DND-41 (cell line): ENCODE results near the gene GATA5.
A peak's percentile ranks its signal among the peaks of the same experiment; 100 is the strongest.

ENCODE experiments used
- ATAC-seq: fragments of 200-7000 bp; cut with Tn5 transposase; 3 replicates; pipeline ENCODE4 v1.9.1; 2021; ENCODE audit warnings: low read depth; ENCODE audit not compliant: insufficient read depth
- DNase-seq: peaks from one replicate; pipeline ENCODE4 v3.0.0-alpha.2; 2020
- H2AFZ ChIP-seq: 2 replicates; pipeline ENCODE4 v1.6.0; 2012; ENCODE audit warnings: low read depth, low read length
- H3K27ac ChIP-seq: 2 replicates; pipeline ENCODE4 v1.5.1; 2012; ENCODE audit warnings: low read length, inconsistent platforms
- H3K27me3 ChIP-seq: fragments of 200-600 bp; sonication (generic); 2 replicates; pipeline ENCODE4 v1.6.0; 2012; ENCODE audit warnings: low read length, mild to moderate bottlenecking, inconsistent platforms; ENCODE audit not compliant: insufficient read depth, poor library complexity
- H3K36me3 ChIP-seq: 2 replicates; pipeline ENCODE4 v1.5.1; 2012; ENCODE audit warnings: low read length, inconsistent platforms; ENCODE audit not compliant: insufficient read depth
- H3K4me1 ChIP-seq: 2 replicates; pipeline ENCODE4 v1.5.1; 2012; ENCODE audit warnings: mild to moderate bottlenecking, low read length; ENCODE audit not compliant: insufficient read depth
- H3K4me2 ChIP-seq: 2 replicates; pipeline ENCODE4 v1.6.0; 2012; ENCODE audit warnings: mild to moderate bottlenecking, moderate library complexity, low read length, inconsistent platforms; ENCODE audit not compliant: insufficient read depth
- H3K4me3 ChIP-seq, 2 experiments: fragments of 200-600 bp in 1 of 2; shearing (Covaris generic) in 1 of 2; 2 replicates each; pipeline ENCODE4 v1.5.1; 2012 to 2016; ENCODE audit warnings: inconsistent platforms in 2 of 2, low read length in 2 of 2, mild to moderate bottlenecking in 2 of 2, low read depth in 1 of 2, moderate library complexity in 1 of 2
- H3K79me2 ChIP-seq: 2 replicates; pipeline ENCODE4 v1.6.0; 2012; ENCODE audit warnings: low read length, inconsistent platforms; ENCODE audit not compliant: insufficient read depth
- H3K9ac ChIP-seq: 2 replicates; pipeline ENCODE4 v1.6.0; 2012; ENCODE audit warnings: low read depth, mild to moderate bottlenecking, inconsistent platforms, low read length, moderate library complexity
- H3K9me3 ChIP-seq: 2 replicates; pipeline ENCODE4 v1.5.1; 2012; ENCODE audit warnings: low read length, moderate library complexity, mild to moderate bottlenecking, inconsistent platforms; ENCODE audit not compliant: insufficient read depth, severe bottlenecking
- H4K20me1 ChIP-seq: 2 replicates; pipeline ENCODE4 v1.6.0; 2012; ENCODE audit warnings: low read length; ENCODE audit not compliant: insufficient read depth
- CTCF ChIP-seq: IDR thresholded peaks from 2 replicates; pipeline ENCODE4 v1.5.1; 2012; ENCODE audit warnings: borderline replicate concordance, low read length, moderate library complexity, mild to moderate bottlenecking; ENCODE audit not compliant: poor library complexity, severe bottlenecking; ENCODE audit errors: extremely low read depth
- EZH2 ChIP-seq: IDR thresholded peaks from 3 replicates; pipeline ENCODE4 v1.6.1; 2012; ENCODE audit warnings: borderline replicate concordance, low read depth, mild to moderate bottlenecking, moderate library complexity, low read length, inconsistent platforms; ENCODE audit not compliant: severe bottlenecking

The GATA5 gene

GRCh38 chr20:62415354-62416111 lies 60.3 kb downstream of the GATA5 start:
- H3K27me3 ChIP-seq = no peaks in the 10 kb centered on the region

GRCh38 chr20:62413896-62414481 lies 61.8 kb downstream of the GATA5 start:
- H3K9ac ChIP-seq = no peak overlapping the region
- no peaks in the 10 kb centered on the region for H3K9me3 ChIP-seq
- peaks cover 8% of the 10 kb centered on the region; the same call in 1 of the 2 replicates for H4K20me1 ChIP-seq
- H3K27me3 ChIP-seq = no peaks in the 10 kb centered on the region
- ATAC-seq (no peak), DNase-seq (no peak)
- no peak overlapping the region for H2AFZ ChIP-seq
- no peak overlapping the region for H3K27ac ChIP-seq
- no peaks in the 10 kb centered on the region for H3K79me2 ChIP-seq
- H3K36me3 ChIP-seq = no peaks in the 10 kb centered on the region
- no peak for TF ChIP-seq EZH2
- peak; percentile 14 for TF ChIP-seq CTCF
- no peak overlapping the region for H3K4me2 ChIP-seq
- no peak overlapping the region for H3K4me3 ChIP-seq
- H3K4me1 ChIP-seq = peaks cover 7% of the 10 kb centered on the region

More at GRCh38 chr20:62415354-62416111, 60.3 kb downstream of the GATA5 start:
- no peaks in the 10 kb centered on the region for H3K4me1 ChIP-seq
- no peak overlapping the region for H3K4me2 ChIP-seq
- H3K9me3 ChIP-seq = no peaks in the 10 kb centered on the region
- no peak overlapping the region for H2AFZ ChIP-seq
- TF ChIP-seq CTCF (no peak), EZH2 (no peak)
- H3K4me3 ChIP-seq = no peak overlapping the region
- no peaks in the 10 kb centered on the region for H3K79me2 ChIP-seq
- 0 out of 3 replicates have a peak, but pooled peaks have one; percentile 15 for ATAC-seq
- H4K20me1 ChIP-seq = peaks cover 8% of the 10 kb centered on the region; the same call in 1 of the 2 replicates
- no peaks in the 10 kb centered on the region for H3K36me3 ChIP-seq
- no peak overlapping the region for H3K9ac ChIP-seq
- no peak for DNase-seq
- H3K27ac ChIP-seq = no peak overlapping the region
